ENCODE results near the gene PDE6A. TPM values are rescaled to one million over a fixed set of nuclear protein-coding genes. Genes with fewer than 3 reads are reported as not detected.
"Not testable (repeated sequence)": the region's sequence is repeated elsewhere in the genome, so short reads cannot be mapped to it uniquely, and the experiment has no call there.

The PDE6A gene
- total RNA-seq, 2 experiments from 2014 or later = not detected

DNA sequence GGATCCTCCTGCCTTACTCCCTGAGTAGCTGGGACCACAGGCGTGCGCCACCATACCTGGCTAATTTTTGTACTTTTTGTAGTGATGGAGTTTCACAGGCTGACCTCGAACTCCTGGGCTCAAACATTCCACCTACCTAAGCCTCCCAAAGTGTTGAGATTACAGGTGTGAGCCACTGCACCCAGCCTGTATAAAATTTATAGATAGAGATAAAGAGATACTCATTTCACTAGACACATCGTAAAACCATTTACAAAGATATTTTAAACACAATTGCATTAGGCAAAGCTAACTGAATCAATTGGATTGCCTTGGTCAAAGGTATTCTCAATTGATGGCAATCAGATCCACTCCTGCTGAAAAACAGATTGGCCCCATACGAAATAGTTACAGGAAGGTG lies 52.0 kb downstream of the PDE6A start:
- Mint-ChIP-seq H3K4me1 (peaks cover 16% of the 10 kb centered on the region), H3K27me3 (peaks cover 6% of the 10 kb centered on the region), H3K4me3 (no peak overlapping the region), H3K27ac (no peak overlapping the region), H3K9me3 (no peaks in the 10 kb centered on the region), H3K36me3 (ENCODE audit: low read depth) (no peaks in the 10 kb centered on the region)
- ChIA-PET POLR2A (no interaction called here), CTCF (interaction anchor here (1.7 kb wide), 1 partner anchor 40 kb away, joined by 4 read pairs; no protein-coding TSS in a partner anchor)
- no peak for DNase-seq

DNA sequence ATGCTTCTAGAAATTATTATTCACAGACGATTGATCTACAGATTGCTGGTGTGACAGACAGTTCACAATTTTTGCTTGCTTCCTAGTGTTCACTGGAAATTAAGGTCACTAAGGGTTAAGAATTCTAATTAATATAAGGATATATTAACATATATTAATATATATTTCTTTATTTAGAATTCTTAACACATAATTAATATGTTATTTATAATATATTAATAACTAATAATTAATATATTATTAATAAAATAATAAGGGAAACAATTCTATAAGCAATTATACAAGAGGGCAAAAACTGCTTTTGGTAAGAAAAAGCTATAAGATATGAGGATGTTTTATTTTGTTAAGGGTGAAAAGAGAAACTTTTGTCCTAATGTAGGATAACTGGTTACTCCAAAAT lies 56.3 kb downstream of the PDE6A start:
- CTCF ChIA-PET = interaction anchor here (0.7 to 1.0 kb wide), 2 partner anchors 54 to 169 kb away, joined by 3 to 4 read pairs; no protein-coding TSS in a partner anchor
- Mint-ChIP-seq H3K27ac (no peak overlapping the region), H3K27me3 (peaks cover 4% of the 10 kb centered on the region), H3K4me3 (no peak overlapping the region), H3K36me3 (ENCODE audit: low read depth) (no peaks in the 10 kb centered on the region), H3K4me1 (no peaks in the 10 kb centered on the region), H3K9me3 (no peaks in the 10 kb centered on the region)
- DNase-seq = no peak
- POLR2A ChIA-PET = no interaction called here

GRCh38 chr5:149887622-149888183 lies 56.9 kb downstream of the PDE6A start:
- no peaks in the 10 kb centered on the region for H3K4me1 Mint-ChIP-seq
- CTCF ChIA-PET = no interaction called here
- POLR2A ChIA-PET = no interaction called here

DNA sequence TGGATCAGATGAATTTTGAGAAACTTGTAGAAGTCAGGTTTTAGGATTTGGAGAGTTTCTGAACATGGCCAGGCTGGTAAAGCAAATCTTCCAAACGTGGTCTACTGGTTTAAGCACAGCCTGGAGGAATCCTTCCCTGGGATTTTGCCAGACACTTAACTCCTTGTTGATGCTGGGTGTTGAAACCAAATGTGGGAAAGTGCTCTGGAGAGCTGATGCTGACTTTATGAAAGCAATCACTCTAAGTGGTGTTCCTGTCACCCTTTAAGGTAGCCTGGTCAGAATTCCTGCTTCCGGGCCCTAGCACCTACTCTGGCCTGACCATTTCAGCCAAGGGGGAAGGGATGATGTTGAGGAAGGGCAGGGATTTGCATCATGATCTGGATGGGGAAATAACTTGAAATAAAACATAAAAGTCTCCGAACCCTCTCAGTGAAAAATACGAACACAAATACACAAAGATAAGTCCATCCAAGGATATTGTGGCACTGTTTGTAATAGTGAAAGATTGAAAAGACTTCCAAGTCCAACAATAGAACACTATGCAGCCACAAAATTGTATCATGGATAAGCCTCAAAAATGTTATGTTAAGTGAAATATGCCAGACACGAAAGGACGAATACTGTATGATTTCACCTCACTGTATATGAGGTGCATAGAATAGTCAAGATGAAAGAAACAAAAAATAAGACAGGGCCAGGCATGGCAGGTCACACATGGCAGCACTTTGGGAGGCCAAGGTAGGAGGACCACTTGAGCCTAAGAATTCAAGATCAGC lies 57.7 kb downstream of the PDE6A start:
- Mint-ChIP-seq H3K36me3 (ENCODE audit: low read depth) (no peaks in the 10 kb centered on the region), H3K4me3 (no peak overlapping the region), H3K27ac (no peak overlapping the region), H3K4me1 (no peaks in the 10 kb centered on the region), H3K27me3 (peaks cover 4% of the 10 kb centered on the region), H3K9me3 (no peaks in the 10 kb centered on the region)
- DNase-seq = no peak
- CTCF ChIA-PET = no interaction called here
- POLR2A ChIA-PET = no interaction called here

More at GRCh38 chr5:149887622-149888183, 56.9 kb downstream of the PDE6A start:
- Mint-ChIP-seq H3K36me3 (ENCODE audit: low read depth) (no peaks in the 10 kb centered on the region), H3K4me3 (no peak overlapping the region), H3K9me3 (no peaks in the 10 kb centered on the region), H3K27ac (no peak overlapping the region), H3K27me3 (peaks cover 4% of the 10 kb centered on the region)
- DNase-seq = no peak

DNA sequence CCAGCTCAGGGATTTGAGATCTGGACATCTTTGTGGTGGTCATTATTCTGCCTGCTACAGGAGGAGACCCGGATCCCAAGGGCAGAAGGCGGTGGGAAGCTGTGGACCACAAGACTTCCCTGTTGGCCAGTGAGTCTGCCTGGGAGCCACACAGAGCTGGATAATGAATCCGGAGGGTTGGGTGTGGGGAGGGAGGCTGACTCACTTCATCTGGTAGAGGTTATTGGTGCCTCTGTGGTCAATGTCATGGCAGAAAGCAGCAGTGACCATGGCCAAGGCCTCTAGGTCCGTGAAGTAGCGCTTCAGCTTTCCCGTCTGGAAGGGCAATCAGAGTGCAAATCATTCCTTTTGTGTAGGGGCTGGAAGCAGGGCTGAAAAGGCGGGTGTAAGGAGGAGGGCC lies 58.5 kb downstream of the PDE6A start:
- H3K9me3 Mint-ChIP-seq = no peaks in the 10 kb centered on the region
- no peaks in the 10 kb centered on the region for H3K36me3 Mint-ChIP-seq (ENCODE audit: low read depth)
- no peak overlapping the region for H3K27ac Mint-ChIP-seq
- peaks cover 4% of the 10 kb centered on the region for H3K27me3 Mint-ChIP-seq
- H3K4me3 Mint-ChIP-seq = no peak overlapping the region
- H3K4me1 Mint-ChIP-seq = no peaks in the 10 kb centered on the region
- POLR2A ChIA-PET = no interaction called here
- CTCF ChIA-PET = interaction anchor here (0.9 kb wide), 1 partner anchor 33 kb away, joined by 3 read pairs; no protein-coding TSS in a partner anchor
- DNase-seq = no peak

DNA sequence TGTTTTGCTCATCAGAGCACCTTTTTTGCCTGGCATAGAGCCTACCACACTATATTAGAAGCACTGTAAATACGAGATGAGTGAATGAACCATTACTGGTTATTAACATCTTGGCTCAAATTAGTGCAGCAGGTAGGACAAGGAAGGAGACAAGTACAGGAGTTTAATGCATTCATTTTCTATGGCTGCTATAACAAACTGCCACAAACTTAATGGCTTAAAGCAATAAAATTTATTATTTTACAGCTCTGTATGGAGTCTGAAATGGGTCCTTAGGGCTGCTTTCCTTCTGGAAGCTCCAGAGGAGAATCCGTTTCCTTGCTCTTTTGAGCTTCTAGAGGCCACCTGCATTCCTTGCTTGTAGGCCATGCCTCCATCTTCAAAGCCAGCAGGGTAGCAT lies 59.1 kb downstream of the PDE6A start:
- POLR2A ChIA-PET = no interaction called here
- CTCF ChIA-PET = interaction anchor here (0.8 to 0.9 kb wide), 2 partner anchors 10 to 33 kb away, joined by 3 read pairs; no protein-coding TSS in a partner anchor
- Mint-ChIP-seq H3K4me1 (no peaks in the 10 kb centered on the region), H3K27ac (no peak overlapping the region), H3K9me3 (no peaks in the 10 kb centered on the region), H3K27me3 (peaks cover 3% of the 10 kb centered on the region), H3K4me3 (no peak overlapping the region), H3K36me3 (ENCODE audit: low read depth) (no peaks in the 10 kb centered on the region)
- DNase-seq = no peak

GRCh38 chr5:149883550-149883949 lies 61.0 kb downstream of the PDE6A start:
- ChIA-PET CTCF (no interaction called here), POLR2A (no interaction called here)
- H3K4me3 Mint-ChIP-seq = no peak overlapping the region
- peaks cover 6% of the 10 kb centered on the region for H3K27me3 Mint-ChIP-seq
- DNase-seq = no peak
- no peaks in the 10 kb centered on the region for H3K4me1 Mint-ChIP-seq
- H3K9me3 Mint-ChIP-seq = no peaks in the 10 kb centered on the region
- H3K27ac Mint-ChIP-seq = no peak overlapping the region
- no peaks in the 10 kb centered on the region for H3K36me3 Mint-ChIP-seq (ENCODE audit: low read depth)

DNA sequence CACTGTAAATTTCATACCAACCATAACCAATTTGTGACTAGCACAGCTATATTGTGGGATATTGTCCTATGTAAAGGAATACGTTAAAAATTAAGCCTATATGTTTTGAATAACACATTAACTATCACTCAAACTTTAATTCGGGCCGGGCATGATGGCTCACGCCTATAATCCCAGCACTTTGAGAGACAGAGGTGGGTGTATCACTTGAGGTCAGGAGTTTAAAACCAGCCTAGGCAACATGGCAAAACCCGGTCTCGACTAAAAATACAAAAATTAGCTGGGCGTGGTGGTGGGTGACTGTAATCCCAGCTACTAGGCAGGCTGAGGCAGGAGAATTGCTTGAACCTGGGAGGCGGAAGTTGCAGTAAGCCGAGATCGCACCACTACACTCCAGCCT lies 62.0 kb downstream of the PDE6A start:
- H3K4me3 Mint-ChIP-seq; DNase-seq; H3K36me3 Mint-ChIP-seq (ENCODE audit: low read depth); H3K27ac Mint-ChIP-seq; H3K4me1 Mint-ChIP-seq; POLR2A ChIA-PET; H3K27me3 Mint-ChIP-seq; H3K9me3 Mint-ChIP-seq: not testable (repeated sequence)
- CTCF ChIA-PET = interaction anchor here (1.0 kb wide), 1 partner anchor 9 kb away, joined by 3 read pairs; no protein-coding TSS in a partner anchor

- no peak overlapping the region for H3K4me3 Mint-ChIP-seq
- no peaks in the 10 kb centered on the region for H3K4me1 Mint-ChIP-seq
- H3K36me3 Mint-ChIP-seq (ENCODE audit: low read depth) = no peaks in the 10 kb centered on the region
- CTCF ChIA-PET = no interaction called here
- H3K27ac Mint-ChIP-seq = no peak overlapping the region
- peaks cover 4% of the 10 kb centered on the region for H3K27me3 Mint-ChIP-seq
- no peak for DNase-seq
- POLR2A ChIA-PET = no interaction called here
- no peaks in the 10 kb centered on the region for H3K9me3 Mint-ChIP-seq
Measured at GRCh38 chr5:149881874-149882273, 62.7 kb downstream of the PDE6A start.

- POLR2A ChIA-PET = no interaction called here
- CTCF ChIA-PET = no interaction called here
- no peaks in the 10 kb centered on the region for H3K9me3 Mint-ChIP-seq
- H3K4me3 Mint-ChIP-seq = no peak overlapping the region
- peaks cover 4% of the 10 kb centered on the region for H3K27me3 Mint-ChIP-seq
- H3K4me1 Mint-ChIP-seq = no peaks in the 10 kb centered on the region
- no peak for DNase-seq
- H3K27ac Mint-ChIP-seq = no peak overlapping the region
- H3K36me3 Mint-ChIP-seq (ENCODE audit: low read depth) = no peaks in the 10 kb centered on the region
Measured at GRCh38 chr5:149881069-149881622, 63.4 kb downstream of the PDE6A start.

- CTCF ChIA-PET = interaction anchor here (1.1 kb wide), 1 partner anchor 113 kb away, joined by 3 read pairs; no protein-coding TSS in a partner anchor
- H3K9me3 Mint-ChIP-seq; DNase-seq; H3K4me1 Mint-ChIP-seq; H3K36me3 Mint-ChIP-seq (ENCODE audit: low read depth); H3K27me3 Mint-ChIP-seq; H3K27ac Mint-ChIP-seq; POLR2A ChIA-PET; H3K4me3 Mint-ChIP-seq: not testable (repeated sequence)
Measured at GRCh38 chr5:149879593-149879992, 65.0 kb downstream of the PDE6A start.

DNA sequence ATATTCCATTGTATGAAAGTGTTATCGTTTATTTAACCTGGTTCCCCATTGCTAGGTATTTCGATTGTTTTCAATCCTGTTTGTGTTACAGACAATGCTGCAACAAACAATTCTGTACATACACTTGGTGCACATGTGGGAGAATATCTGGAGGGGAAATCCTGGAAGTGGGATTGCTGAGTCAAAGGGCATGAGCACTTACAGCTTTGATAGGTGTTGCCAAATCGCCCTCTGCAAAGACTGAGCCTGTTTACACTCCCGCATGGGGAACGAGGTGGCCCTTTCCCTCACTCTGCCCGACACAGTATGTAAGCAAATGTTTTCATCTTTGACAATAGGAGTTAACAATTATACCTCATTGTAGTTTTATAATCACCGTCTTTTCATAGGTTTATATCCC lies 66.2 kb downstream of the PDE6A start:
- H3K36me3 Mint-ChIP-seq (ENCODE audit: low read depth) = no peaks in the 10 kb centered on the region
- no peaks in the 10 kb centered on the region for H3K9me3 Mint-ChIP-seq
- H3K4me1 Mint-ChIP-seq = no peaks in the 10 kb centered on the region
- ChIA-PET POLR2A (no interaction called here), CTCF (interaction anchor here (1.1 kb wide), 2 partner anchors 25 to 112 kb away, joined by 3 read pairs; no protein-coding TSS in a partner anchor)
- peaks cover 11% of the 10 kb centered on the region for H3K27me3 Mint-ChIP-seq
- DNase-seq = no peak
- H3K4me3 Mint-ChIP-seq = no peak overlapping the region
- H3K27ac Mint-ChIP-seq = no peak overlapping the region

- Mint-ChIP-seq H3K9me3 (no peaks in the 10 kb centered on the region), H3K27ac (no peak overlapping the region), H3K36me3 (ENCODE audit: low read depth) (no peaks in the 10 kb centered on the region), H3K27me3 (peaks cover 11% of the 10 kb centered on the region), H3K4me3 (no peak overlapping the region), H3K4me1 (no peaks in the 10 kb centered on the region)
- CTCF ChIA-PET = interaction anchor here (0.7 to 1.8 kb wide), 3 partner anchors 21 to 260 kb away, joined by 3 to 10 read pairs (median 3); no protein-coding TSS in a partner anchor
- POLR2A ChIA-PET = no interaction called here
- no peak for DNase-seq
Measured at GRCh38 chr5:149873896-149874295, 70.7 kb downstream of the PDE6A start.

Measured in activated CD4-positive, alpha-beta memory T cell treated with anti-CD3 and anti-CD28 coated beads, Interleukin-2, amount 10 ng/mL, durations not matched to agents 7 days and 5 days (primary cell).